Endothelial cell of umbilical vein (primary cell): ENCODE results near the gene SSH3. TPM values are rescaled to one million over a fixed set of nuclear protein-coding genes. Genes with fewer than 3 reads are reported as not detected.

Experiments
- BruUV-seq: library from RNA; stranded (reverse); fragments of 400-500 nt; replicated peaks from 2 replicates; lab custom pipeline; 2021; lab: Mats Ljungman, UMichigan
- CTCF ChIA-PET: fragments of 300-600, 350-600 bp; sonication (Branson Sonifier 250); formaldehyde crosslinking; loops from one replicate; lab custom pipeline; 2021; ENCODE audit warnings: antibody characterized with exemption, inconsistent platforms; lab: Charles Lee
- POLR2A ChIA-PET: fragments of 300-600, 350-600 bp; sonication (Branson Sonifier 250); formaldehyde crosslinking; loops from one replicate; lab custom pipeline; 2021; ENCODE audit warnings: antibody characterized with exemption, inconsistent platforms; lab: Charles Lee
- DNase-seq: peaks from one replicate; pipeline ENCODE4 v3.0.0-alpha.2; 2011; ENCODE audit warnings: low read depth, low spot score
- FAIRE-seq: peaks from 2 replicates; lab custom pipeline; 2011; peaks lifted over from hg19 to GRCh38; lab: Jason Lieb, UNC
- H2AFZ ChIP-seq: 2 replicates; pipeline ENCODE4 v1.6.0; 2012; ENCODE audit warnings: low read depth, low read length, control low read depth, inconsistent platforms
- H3K27ac ChIP-seq: 2 replicates; pipeline ENCODE4 v1.5.1; 2011; ENCODE audit warnings: low read depth, mild to moderate bottlenecking, control low read depth, low read length, moderate library complexity; ENCODE audit not compliant: insufficient read depth
- H3K27me3 ChIP-seq, 2 experiments: 2 replicates each; pipeline versions ENCODE4 v1.6.0 to v1.6.1; 2011; ENCODE audit warnings: low read length in 2 of 2, mixed read lengths in 1 of 2; ENCODE audit not compliant: control insufficient read depth in 2 of 2, insufficient read depth in 2 of 2
- H3K36me3 ChIP-seq, 2 experiments: 2 replicates in 1 of 2; 3 replicates in 1 of 2; pipeline ENCODE4 v1.5.1; 2011; ENCODE audit warnings: low read length in 2 of 2, mild to moderate bottlenecking in 1 of 2, moderate library complexity in 1 of 2; ENCODE audit not compliant: control insufficient read depth in 2 of 2, insufficient read depth in 2 of 2; ENCODE audit errors: extremely low read depth in 1 of 2
- H3K4me1 ChIP-seq: 3 replicates; pipeline ENCODE4 v1.5.1; 2011; ENCODE audit warnings: mild to moderate bottlenecking, low read length; ENCODE audit not compliant: control insufficient read depth, insufficient read depth; ENCODE audit errors: extremely low read depth
- H3K4me2 ChIP-seq: 2 replicates; pipeline ENCODE4 v1.6.1; 2011; ENCODE audit warnings: low read length, control low read depth, mixed read lengths; ENCODE audit not compliant: insufficient read depth
- H3K4me3 ChIP-seq, 3 experiments: fragments of 200-600 bp in 1 of 3; sonication (generic), shearing (Covaris generic) in 1 of 3; replicated peaks in 1 of 3; 2 replicates each; pipeline ENCODE4 v1.5.1; 2011 to 2016; ENCODE audit warnings: control low read depth in 3 of 3, low read length in 3 of 3, mild to moderate bottlenecking in 2 of 3, inconsistent platforms in 1 of 3, low read depth in 1 of 3, moderate library complexity in 1 of 3; ENCODE audit not compliant: insufficient read depth in 1 of 3
- H3K79me2 ChIP-seq: 2 replicates; pipeline ENCODE4 v1.6.0; 2012; ENCODE audit warnings: low read length, inconsistent platforms; ENCODE audit not compliant: control insufficient read depth, insufficient read depth
- H3K9ac ChIP-seq: replicated peaks from 2 replicates; pipeline ENCODE3; 2011; ENCODE audit warnings: low read length, control low read depth; ENCODE audit not compliant: insufficient read depth; ENCODE audit errors: extremely low read depth
- H3K9me1 ChIP-seq: replicated peaks from 3 replicates; pipeline ENCODE4 v1.6.0; 2011; ENCODE audit warnings: mild to moderate bottlenecking, low read length; ENCODE audit not compliant: control insufficient read depth, insufficient read depth; ENCODE audit errors: extremely low read depth
- H3K9me3 ChIP-seq: replicated peaks from 2 replicates; pipeline ENCODE4 v1.5.1; 2012; ENCODE audit warnings: low read length, inconsistent platforms; ENCODE audit not compliant: control insufficient read depth, insufficient read depth
- H4K20me1 ChIP-seq: replicated peaks from 2 replicates; pipeline ENCODE3; 2011; ENCODE audit warnings: mild to moderate bottlenecking, low read length; ENCODE audit not compliant: control insufficient read depth, insufficient read depth; ENCODE audit errors: extremely low read depth
- CTCF ChIP-seq, 2 donors: IDR thresholded peaks; 1 replicate in 1 of 2; 2 replicates in 1 of 2; pipeline ENCODE4 v1.5.1; 2011; ENCODE audit warnings: low read length in 2 of 2, mild to moderate bottlenecking in 2 of 2, moderate library complexity in 2 of 2, control low read depth in 1 of 2, inconsistent platforms in 1 of 2, low read depth in 1 of 2; ENCODE audit not compliant: insufficient read depth in 1 of 2; ENCODE audit errors: extremely low read depth in 1 of 2
- EZH2 ChIP-seq: IDR thresholded peaks from 2 replicates; pipeline ENCODE4 v1.6.1; 2012; ENCODE audit warnings: borderline replicate concordance, low read depth, mild to moderate bottlenecking, moderate library complexity, low read length, inconsistent platforms; ENCODE audit not compliant: severe bottlenecking
- FOS ChIP-seq: IDR thresholded peaks from 2 replicates; pipeline ENCODE4 v1.6.1; 2011; ENCODE audit warnings: mild to moderate bottlenecking, low read length, moderate library complexity, borderline replicate concordance; ENCODE audit not compliant: insufficient read depth
- GATA2 ChIP-seq: IDR thresholded peaks from 2 replicates; pipeline ENCODE4 v1.7.0; 2011; ENCODE audit warnings: low read depth, mild to moderate bottlenecking, moderate library complexity, mixed read lengths, low read length; ENCODE audit not compliant: insufficient read length, insufficient read depth
- JUN ChIP-seq: IDR thresholded peaks from 2 replicates; pipeline ENCODE4 v1.6.1; 2011; ENCODE audit warnings: borderline replicate concordance, low read depth; ENCODE audit not compliant: insufficient read length, insufficient read depth
- MAX ChIP-seq: IDR thresholded peaks from 2 replicates; pipeline ENCODE4 v1.6.1; 2011; ENCODE audit not compliant: insufficient read depth, insufficient read length
- MYC ChIP-seq: IDR thresholded peaks from one replicate; pipeline ENCODE4 v1.6.1; 2011; ENCODE audit warnings: mild to moderate bottlenecking, low read depth, low read length
- POLR2A ChIP-seq: IDR thresholded peaks from 2 replicates; pipeline ENCODE4 v1.6.1; 2012; ENCODE audit warnings: low read depth, mild to moderate bottlenecking, control low read depth, low read length
- POLR2AphosphoS5 ChIP-seq: IDR thresholded peaks from 2 replicates; pipeline ENCODE4 v1.6.1; 2012; ENCODE audit warnings: low read depth, mild to moderate bottlenecking, control low read depth, low read length, moderate library complexity; ENCODE audit not compliant: insufficient read depth
- dilution Hi-C: fragments of 300-500 bp; cut with MboI; formaldehyde crosslinking; loops from one replicate; pipeline ENCODE4 v1.15.0; 2019; ENCODE audit warnings: low sequenced_read_pairs; ENCODE audit not compliant: extremely low pct_ligation_motif_present
- intact Hi-C: fragments of 100-400 bp; cut with micrococcal nuclease; formaldehyde crosslinking; loops from one replicate; pipeline ENCODE4 v1.10.0; 2022
- polyA plus RNA-seq, 4 experiments: library from polyadenylated mRNA; depleted of rRNA in 3 of 4; stranded (reverse) in 3 of 4; unstranded in 1 of 4; fragments of >200 nt; gene quantifications; 2 replicates each; pipeline versions ENCODE4 v1.2.1 to v1.2.3, GENCODE V29; 2011 to 2012; ENCODE audit warnings: missing spikeins in 1 of 4
- total RNA-seq: library from RNA; stranded (reverse); gene quantifications from 2 replicates; pipeline ENCODE4 v1.2.3, GENCODE V29; 2021

SSH3 gene
- total and polyA plus RNA-seq, 2 donors (not counting 3 experiments of a cell fraction or from before 2014, with no cell fraction given), result 14.3 to 16.5 TPM

- H3K4me1 ChIP-seq, result peaks cover 7% of the 10 kb centered on the region
- H3K9ac ChIP-seq, result no peak overlapping the region
- H4K20me1 ChIP-seq, result no peaks in the 10 kb centered on the region
- ChIA-PET POLR2A (no interaction called here), CTCF (interaction anchor here (0.8 to 1.6 kb wide), 4 partner anchors 11 to 35 kb away, joined by 3 to 5 read pairs (median 4); no protein-coding TSS in a partner anchor)
- no peak overlapping the region for H3K4me3 ChIP-seq
- peaks cover 7% of the 10 kb centered on the region for H3K79me2 ChIP-seq
- H3K36me3 ChIP-seq, result peaks cover 8 to 64% of the 10 kb centered on the region in 2 experiments
- H3K27ac ChIP-seq, result no peak overlapping the region
- dilution Hi-C loops (no loop called here), intact Hi-C loops (no loop called here)
- no peak overlapping the region for H3K4me2 ChIP-seq
- DNase-seq (no peak), FAIRE-seq (no peak)
- H2AFZ ChIP-seq, result no peak overlapping the region
- no peaks in the 10 kb centered on the region for H3K9me3 ChIP-seq
- no TSS peak for BruUV-seq
- H3K9me1 ChIP-seq, result no peaks in the 10 kb centered on the region
- no peaks in the 10 kb centered on the region for H3K27me3 ChIP-seq
- TF ChIP-seq JUN, result no peak
- no peak for TF ChIP-seq FOS
- no peak for TF ChIP-seq MYC
- TF ChIP-seq MAX, result no peak
- no peak for TF ChIP-seq POLR2A
- no peak for TF ChIP-seq GATA2
- TF ChIP-seq CTCF (IDR thresholded peaks at IDR 0.05; ENCODE audit: extremely low read depth in 1 of 2, insufficient read depth in 1 of 2, low read depth in 1 of 2, low read length in 2 of 2), result no peak
- TF ChIP-seq EZH2, result no peak
- no peak for TF ChIP-seq POLR2AphosphoS5
Measured at GRCh38 chr11:67282155-67282875, 21.0 kb upstream of the SSH3 start.
